Measurements from ENCODE around the gene THADA. TPM values are rescaled to one million over a fixed set of nuclear protein-coding genes. Genes with fewer than 3 reads are reported as not detected.
A peak's percentile ranks its signal among the peaks of the same experiment; 100 is the strongest.

THADA gene
- total RNA-seq, 1 experiment from 2014 or later = 20.1 TPM

DNA sequence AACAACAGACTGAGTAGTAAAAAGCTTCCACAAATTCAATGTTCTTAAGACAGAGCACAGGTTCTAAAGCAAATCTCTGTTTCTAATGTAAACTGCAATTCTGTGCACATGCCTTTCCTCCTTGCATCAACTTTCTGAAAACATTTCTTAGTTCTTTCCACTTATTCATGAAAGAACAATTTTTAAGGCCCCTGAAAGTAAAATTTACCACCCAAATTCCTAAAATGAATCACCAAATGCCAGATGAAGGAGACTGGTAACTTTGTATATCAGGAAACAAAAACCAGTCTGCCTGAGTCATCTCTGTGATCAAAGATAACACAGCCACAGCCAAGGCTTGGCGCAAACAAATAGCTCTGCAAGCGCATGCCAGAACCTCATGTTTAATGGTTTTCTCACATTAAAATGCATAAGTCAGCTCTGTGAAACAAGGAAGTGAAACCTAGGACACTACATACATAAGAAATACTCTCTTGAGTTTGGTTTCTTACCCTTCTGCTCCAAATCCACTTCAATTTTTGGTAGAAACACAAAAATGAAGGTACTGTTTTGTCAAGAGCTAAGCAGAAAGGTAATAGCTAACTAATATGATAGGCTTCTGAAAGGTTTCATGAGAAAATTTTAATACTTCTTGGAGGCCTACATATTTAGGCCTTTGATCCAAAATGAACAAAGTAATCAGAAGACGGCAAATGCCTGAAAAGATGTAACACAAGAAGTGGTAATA, 169.4 kb downstream of the THADA start:
- H3K9me3 ChIP-seq (ENCODE audit: control insufficient read depth, low read depth, low read length) = no peaks in the 10 kb centered on the region
- no peak overlapping the region for H3K4me2 ChIP-seq (ENCODE audit: insufficient read depth, insufficient read length, low read length)
- TF ChIP-seq, protein P1, sequence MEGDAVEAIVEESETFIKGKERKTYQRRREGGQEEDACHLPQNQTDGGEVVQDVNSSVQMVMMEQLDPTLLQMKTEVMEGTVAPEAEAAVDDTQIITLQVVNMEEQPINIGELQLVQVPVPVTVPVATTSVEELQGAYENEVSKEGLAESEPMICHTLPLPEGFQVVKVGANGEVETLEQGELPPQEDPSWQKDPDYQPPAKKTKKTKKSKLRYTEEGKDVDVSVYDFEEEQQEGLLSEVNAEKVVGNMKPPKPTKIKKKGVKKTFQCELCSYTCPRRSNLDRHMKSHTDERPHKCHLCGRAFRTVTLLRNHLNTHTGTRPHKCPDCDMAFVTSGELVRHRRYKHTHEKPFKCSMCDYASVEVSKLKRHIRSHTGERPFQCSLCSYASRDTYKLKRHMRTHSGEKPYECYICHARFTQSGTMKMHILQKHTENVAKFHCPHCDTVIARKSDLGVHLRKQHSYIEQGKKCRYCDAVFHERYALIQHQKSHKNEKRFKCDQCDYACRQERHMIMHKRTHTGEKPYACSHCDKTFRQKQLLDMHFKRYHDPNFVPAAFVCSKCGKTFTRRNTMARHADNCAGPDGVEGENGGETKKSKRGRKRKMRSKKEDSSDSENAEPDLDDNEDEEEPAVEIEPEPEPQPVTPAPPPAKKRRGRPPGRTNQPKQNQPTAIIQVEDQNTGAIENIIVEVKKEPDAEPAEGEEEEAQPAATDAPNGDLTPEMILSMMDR (conservative IDR thresholded peaks at IDR 0.05) = no peak
- H3K23ac ChIP-seq (ENCODE audit: insufficient read length, low read depth, low read length) = no peak overlapping the region
- H4K8ac ChIP-seq (replicated peaks; ENCODE audit: insufficient read length, low read depth, low read length) = no peak overlapping the region
- H3K18ac ChIP-seq (ENCODE audit: insufficient read length, low read depth, low read length) = no peak overlapping the region
- no peak overlapping the region for H2AFZ ChIP-seq (ENCODE audit: low read length)
- H4K5ac ChIP-seq (ENCODE audit: insufficient read length, low read depth, low read length) = no peak overlapping the region
- no peak overlapping the region for H3K9ac ChIP-seq (ENCODE audit: extremely low read depth, insufficient read length, low read length)
- Mint-ChIP-seq H3K27me3 (ENCODE audit: low read depth) (no peaks in the 10 kb centered on the region), H3K4me3 (no peak overlapping the region), H3K9me3 (no peaks in the 10 kb centered on the region), H3K36me3 (ENCODE audit: insufficient read depth in 1 of 3, low read depth in 3 of 3) (peaks cover 0 to 13% (median 6%) of the 10 kb centered on the region in 3 experiments; a peak in 3 of 7 replicates), H3K27ac (peak overlapping the region in 1 of 3 experiments; percentile 62; a peak in 1 of 7 replicates), H3K4me1 (no peaks in the 10 kb centered on the region; a peak in 1 of 4 replicates)
- H3T11ph ChIP-seq (ENCODE audit: low read length) = no peak overlapping the region
- no peak overlapping the region for H2BK120ac ChIP-seq (ENCODE audit: low read depth, low read length, poor library complexity, severe bottlenecking)
- no peak overlapping the region for H3K27ac ChIP-seq (ENCODE audit: insufficient read length, low read depth, low read length)
- no peaks in the 10 kb centered on the region for H3K79me2 ChIP-seq (ENCODE audit: insufficient read depth, low read length)
- H3K23me2 ChIP-seq (ENCODE audit: insufficient read length, low read depth, low read length, poor library complexity, severe bottlenecking) = no peaks in the 10 kb centered on the region
- H3K14ac ChIP-seq (ENCODE audit: insufficient read depth, low read length) = no peak overlapping the region
- no peak overlapping the region for H4K91ac ChIP-seq (ENCODE audit: insufficient read length, low read depth, low read length)
- H3K56ac ChIP-seq (ENCODE audit: insufficient read length, low read depth, low read length) = no peak overlapping the region
- no peak overlapping the region for H3K4ac ChIP-seq (ENCODE audit: low read depth, low read length)
- no peak for DNase-seq
- no peaks in the 10 kb centered on the region for H4K20me1 ChIP-seq (ENCODE audit: control insufficient read depth, insufficient read depth, insufficient read length)
- no peak overlapping the region for H2AK5ac ChIP-seq (ENCODE audit: insufficient read length, low read length)
- no peaks in the 10 kb centered on the region for H3K27me3 ChIP-seq (ENCODE audit: insufficient read depth, low read length)
- H3K79me1 ChIP-seq (ENCODE audit: insufficient read depth, low read depth, low read length, poor library complexity, severe bottlenecking) = no peaks in the 10 kb centered on the region
- H2BK20ac ChIP-seq (ENCODE audit: low read depth, low read length, poor library complexity, severe bottlenecking) = no peak overlapping the region
- no peak overlapping the region for H2BK5ac ChIP-seq (ENCODE audit: insufficient read length, low read length)
- WGBS (ENCODE audit: extremely low coverage, insufficient read length, low lambda C conversion rate) = no CpG with 5 or more reads among the region's 3 CpGs
- H3K4me1 ChIP-seq (ENCODE audit: insufficient read depth, low read length) = no peaks in the 10 kb centered on the region
- H2BK15ac ChIP-seq (ENCODE audit: low read depth, low read length) = no peak overlapping the region
- H2BK12ac ChIP-seq (ENCODE audit: insufficient read length, low read depth, low read length) = no peak overlapping the region

All from H9 (cell line).